ENCODE measurements around the gene SDK2.

GRCh38 chr17:73495641-73496040, 148.6 kb downstream of the SDK2 start:
- no peak for TF ChIP-seq PRDM10 (tag by site-specific recombination; IDR thresholded peaks at IDR 0.05)
- no peak for TF ChIP-seq ZNF23 (tag by site-specific recombination; IDR thresholded peaks at IDR 0.05; ENCODE audit: borderline replicate concordance)
- TF ChIP-seq ZNF335 (tag by site-specific recombination; conservative IDR thresholded peaks at IDR 0.05): no peak
- TF ChIP-seq ZBTB8A (tag by site-specific recombination; IDR thresholded peaks at IDR 0.05): no peak
- TF ChIP-seq CTCF (tag by site-specific recombination; IDR thresholded peaks at IDR 0.05): no peak
- TF ChIP-seq ZBTB26 (tag by site-specific recombination; optimal IDR thresholded peaks at IDR 0.05): no peak
- no peak for TF ChIP-seq ZNF26 (tag by site-specific recombination; IDR thresholded peaks at IDR 0.05)
- TF ChIP-seq ZNF416 (tag by site-specific recombination; IDR thresholded peaks at IDR 0.05): no peak
- no peak for TF ChIP-seq ZBTB11 (tag by site-specific recombination; conservative IDR thresholded peaks at IDR 0.05; ENCODE audit: low read depth)
- no peak for TF ChIP-seq TCF7L2 (IDR thresholded peaks at IDR 0.05; ENCODE audit: borderline replicate concordance, low read depth, low read length)
- no peak for TF ChIP-seq PRDM1 (tag by site-specific recombination; IDR thresholded peaks at IDR 0.05)
- TF ChIP-seq ZNF138 (tag by site-specific recombination; IDR thresholded peaks at IDR 0.05; ENCODE audit: borderline replicate concordance): no peak
- TF ChIP-seq ZNF560 (tag by site-specific recombination; IDR thresholded peaks at IDR 0.05; ENCODE audit: borderline replicate concordance): no peak
